GM06990 (cell line): ENCODE results near the gene FBXW12.

Experiments
- DNase-seq: peaks from one replicate; pipeline ENCODE4 v3.0.0-alpha.2; 2011; ENCODE audit not compliant: insufficient read length; ENCODE audit errors: extremely low read depth
- H3K27me3 ChIP-seq: replicated peaks from 2 replicates; pipeline ENCODE4 v1.6.0; 2011; ENCODE audit warnings: low read length; ENCODE audit not compliant: control insufficient read depth, insufficient read depth
- H3K36me3 ChIP-seq: 2 replicates; pipeline ENCODE4 v1.5.1; 2011; ENCODE audit warnings: low read length; ENCODE audit not compliant: control insufficient read depth, insufficient read depth
- H3K4me3 ChIP-seq: replicated peaks from 2 replicates; pipeline ENCODE4 v1.5.1; 2011; ENCODE audit warnings: low read depth, mild to moderate bottlenecking, control low read depth, low read length
- CTCF ChIP-seq: IDR thresholded peaks from 2 replicates; pipeline ENCODE4 v1.5.1; 2011; ENCODE audit warnings: low read length, control low read depth, mild to moderate bottlenecking, inconsistent platforms; ENCODE audit not compliant: insufficient read depth, poor library complexity, severe bottlenecking

FBXW12 gene

DNA sequence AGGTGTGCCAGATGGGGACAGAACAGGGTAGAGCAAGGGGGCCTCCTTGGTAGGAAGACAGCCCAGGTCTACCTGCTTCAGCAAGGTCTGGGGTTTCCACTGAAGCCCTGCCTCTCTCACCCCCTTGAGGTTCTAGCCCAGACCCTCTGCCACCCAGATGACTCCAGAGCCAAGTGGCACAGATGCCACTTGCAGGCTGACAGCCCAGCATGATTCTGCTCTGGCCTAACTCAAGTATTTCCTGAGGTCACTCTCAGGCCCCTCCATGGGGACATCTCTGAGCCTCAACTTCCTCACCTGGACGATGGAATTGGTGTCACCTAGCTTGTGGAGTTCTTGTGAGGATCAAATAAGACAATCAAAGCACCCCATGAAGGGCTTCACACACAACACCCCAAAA is 34.0 kb downstream of the FBXW12 start:
- Histone ChIP-seq H3K27me3 (no peaks in the 10 kb centered on the region), H3K4me3 (no peak overlapping the region), H3K36me3 (no peaks in the 10 kb centered on the region; the same call in 1 of the 2 replicates)
- DNase-seq, result no peak
- TF ChIP-seq CTCF, result no peak

DNA sequence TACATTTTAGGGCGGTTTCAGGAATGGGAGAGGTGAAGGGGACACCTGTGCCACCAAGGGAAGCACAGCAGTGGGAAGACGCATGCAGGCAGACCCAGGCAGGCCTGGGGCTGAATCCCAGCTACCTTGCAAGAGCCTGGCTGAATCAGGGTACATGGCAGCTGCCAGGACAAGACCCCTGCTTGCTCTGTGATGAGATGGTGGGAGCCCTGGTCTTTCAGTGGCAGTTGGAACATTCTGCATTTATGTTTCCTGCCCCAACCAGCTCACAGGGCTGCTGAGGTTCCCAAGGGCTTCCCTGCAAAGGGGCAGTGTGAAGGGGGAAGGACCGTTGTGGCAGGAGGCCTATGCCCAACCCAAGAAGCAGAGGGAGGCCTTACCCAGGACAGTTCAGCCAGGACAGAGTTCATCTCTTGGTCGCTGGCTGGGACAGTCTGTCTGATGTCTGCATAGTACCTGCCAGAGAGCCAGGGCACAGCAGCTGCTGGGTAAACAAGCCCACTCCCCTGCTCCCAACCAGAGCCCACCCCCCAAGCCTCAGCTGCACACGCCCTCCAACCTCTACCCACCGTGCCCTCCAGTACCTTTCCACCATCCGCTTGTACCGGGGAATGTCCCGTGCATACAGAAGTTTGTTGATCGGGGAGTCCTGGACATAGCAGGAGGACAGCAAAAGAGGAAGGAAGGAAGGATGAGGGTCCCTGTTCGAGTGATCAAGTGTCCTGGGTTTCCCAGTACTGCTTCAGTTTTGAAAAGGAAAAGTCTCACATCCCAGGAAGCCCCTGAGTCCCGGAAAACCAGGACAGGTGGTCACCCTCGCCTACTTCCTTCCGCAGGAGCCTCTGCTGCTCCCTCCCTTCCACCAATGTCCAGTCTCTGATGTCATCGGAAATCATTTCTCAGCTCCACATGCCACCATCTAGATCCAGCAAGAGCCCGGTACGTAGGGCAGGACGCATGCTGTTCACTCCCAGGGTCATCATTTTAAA is 34.7 kb downstream of the FBXW12 start:
- Histone ChIP-seq H3K36me3 (no peaks in the 10 kb centered on the region; the same call in 1 of the 2 replicates), H3K4me3 (no peak overlapping the region), H3K27me3 (no peaks in the 10 kb centered on the region)
- no peak for TF ChIP-seq CTCF
- DNase-seq, result no peak

DNA sequence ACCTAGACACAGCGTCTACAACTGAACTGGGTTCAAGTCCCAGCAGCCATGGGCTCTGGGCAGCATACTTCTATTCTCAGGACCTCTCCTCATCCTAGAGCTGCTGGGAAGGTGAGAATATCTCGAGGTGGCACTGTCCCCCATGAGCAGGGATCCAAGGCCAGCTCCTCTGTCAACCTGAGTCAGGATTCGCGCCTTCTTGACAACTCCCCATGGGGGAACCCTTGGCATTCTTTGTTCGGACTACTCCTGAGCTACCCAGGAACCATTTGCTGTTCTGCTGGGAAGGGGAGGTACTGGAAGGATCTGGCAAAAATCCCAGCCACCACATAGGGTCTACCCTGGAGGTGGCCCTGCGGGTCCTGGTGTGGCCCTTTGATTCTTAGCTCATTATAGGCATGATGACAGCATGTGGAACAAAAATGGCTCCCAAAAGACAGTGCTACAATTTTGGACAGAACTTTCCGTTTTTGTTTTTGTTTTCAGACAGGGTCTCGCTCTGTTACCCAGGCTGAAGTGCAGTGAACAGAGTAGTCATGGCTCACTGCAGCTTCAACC is 35.6 kb downstream of the FBXW12 start:
- no peaks in the 10 kb centered on the region; the same call in 1 of the 2 replicates for H3K36me3 ChIP-seq
- TF ChIP-seq CTCF, result no peak
- no peak for DNase-seq

DNA sequence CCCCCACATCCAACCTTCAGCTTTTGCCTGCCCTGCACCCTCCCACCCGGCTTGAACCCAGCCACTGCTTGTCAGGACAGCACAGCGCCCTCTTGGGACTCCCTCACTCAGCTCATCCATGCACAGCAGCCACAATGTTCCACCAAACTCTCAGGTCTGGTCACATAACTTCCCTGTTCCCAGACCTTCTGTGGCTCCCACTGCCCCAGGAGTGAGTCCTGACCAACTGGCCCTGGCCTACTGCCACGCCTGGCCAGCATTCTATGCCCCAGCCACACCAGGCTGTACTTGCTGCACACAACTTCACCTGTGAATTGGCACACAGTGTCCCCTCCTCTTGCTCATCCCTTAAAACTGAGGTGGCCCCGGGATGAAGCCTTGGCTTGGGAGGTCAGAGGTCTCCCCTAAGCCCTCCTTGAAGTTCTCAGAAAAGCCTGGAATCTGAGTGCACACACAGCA is 36.8 kb downstream of the FBXW12 start:
- peak; percentile 26 for TF ChIP-seq CTCF
- Histone ChIP-seq H3K36me3 (no peaks in the 10 kb centered on the region; the same call in 1 of the 2 replicates), H3K27me3 (no peaks in the 10 kb centered on the region), H3K4me3 (no peak overlapping the region)
- DNase-seq, result no peak

More for the DNA sequence above, 35.6 kb downstream of the FBXW12 start:
- no peak overlapping the region for H3K4me3 ChIP-seq
- no peaks in the 10 kb centered on the region for H3K27me3 ChIP-seq

DNA sequence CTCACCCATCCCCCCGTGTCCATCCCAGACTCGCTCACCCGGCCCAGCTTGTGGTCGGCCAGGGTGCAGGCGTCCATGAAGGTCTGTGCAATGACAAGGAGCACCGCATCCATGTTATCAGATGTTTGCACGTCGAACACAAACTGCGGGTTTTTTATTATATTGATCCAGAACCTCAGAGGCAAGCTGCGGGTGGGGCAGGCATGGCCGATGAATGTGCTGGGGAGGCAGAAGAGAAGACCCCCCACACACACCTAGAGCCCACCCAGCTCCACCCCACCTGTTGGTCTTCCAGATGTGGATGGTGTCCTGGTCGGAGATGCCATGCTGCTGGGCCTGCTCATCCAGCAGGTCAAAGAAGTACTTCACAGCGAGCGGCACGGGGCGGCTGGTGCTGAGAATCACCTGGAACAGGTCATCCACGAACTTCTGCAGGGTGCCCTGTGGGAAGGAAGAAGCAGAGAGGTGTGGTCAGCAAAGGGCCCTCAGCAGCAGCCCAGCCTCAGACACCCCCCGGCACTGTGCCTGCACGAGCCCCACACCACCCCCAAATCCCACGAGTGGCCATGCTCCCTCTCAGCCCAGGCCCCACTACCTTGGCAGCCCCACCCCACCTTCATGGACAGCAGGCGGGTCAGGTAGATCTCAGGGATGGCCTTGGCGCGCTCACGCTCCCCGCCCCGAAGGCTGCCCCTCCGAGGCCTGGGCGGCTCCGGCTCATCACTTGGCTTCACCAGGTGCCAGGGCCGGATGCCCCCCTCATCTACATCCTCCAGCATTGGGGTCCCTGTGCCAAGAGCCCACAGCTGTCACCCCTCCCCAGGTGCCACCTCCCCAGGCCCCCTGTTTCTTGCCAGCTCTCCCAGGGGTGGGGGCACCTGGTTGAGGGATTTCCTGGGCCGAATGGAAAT is 37.5 kb downstream of the FBXW12 start:
- Histone ChIP-seq H3K27me3 (no peaks in the 10 kb centered on the region), H3K4me3 (no peak overlapping the region), H3K36me3 (no peaks in the 10 kb centered on the region; the same call in 1 of the 2 replicates)
- no peak for TF ChIP-seq CTCF
- DNase-seq, result no peak
